SHP77 (cell line): ENCODE results near the gene STXBP6.

Experiments
- DNase-seq, 2 experiments: peaks; one replicate each; lab custom pipeline; 2025; lab: John Stamatoyannopoulos, UW

Gene STXBP6

GRCh38 chr14:25015761-25016160, 34.2 kb downstream of the STXBP6 start:
- DNase-seq: no peak

DNA sequence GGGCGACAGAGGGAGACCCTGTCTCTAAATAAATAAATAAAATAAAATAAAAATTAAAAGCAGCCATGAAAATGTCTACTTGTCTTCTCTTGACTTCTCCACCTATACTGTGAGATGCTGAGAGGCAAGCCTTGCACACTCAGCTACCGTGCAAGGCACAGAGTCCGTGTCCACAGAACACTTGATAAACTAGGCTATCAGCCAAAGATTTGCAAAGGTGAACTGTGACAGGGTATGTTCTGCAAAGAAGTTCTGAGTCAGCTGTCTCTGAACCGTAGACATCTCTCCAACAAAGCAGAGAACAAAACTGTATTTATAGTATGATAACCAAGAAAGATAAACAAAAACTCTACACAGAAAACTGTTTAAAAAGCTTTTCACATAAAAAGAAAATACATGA, 35.5 kb downstream of the STXBP6 start:
- DNase-seq: no peak

- DNase-seq: no peak
Measured at GRCh38 chr14:25011095-25011494, 38.9 kb downstream of the STXBP6 start.

DNA sequence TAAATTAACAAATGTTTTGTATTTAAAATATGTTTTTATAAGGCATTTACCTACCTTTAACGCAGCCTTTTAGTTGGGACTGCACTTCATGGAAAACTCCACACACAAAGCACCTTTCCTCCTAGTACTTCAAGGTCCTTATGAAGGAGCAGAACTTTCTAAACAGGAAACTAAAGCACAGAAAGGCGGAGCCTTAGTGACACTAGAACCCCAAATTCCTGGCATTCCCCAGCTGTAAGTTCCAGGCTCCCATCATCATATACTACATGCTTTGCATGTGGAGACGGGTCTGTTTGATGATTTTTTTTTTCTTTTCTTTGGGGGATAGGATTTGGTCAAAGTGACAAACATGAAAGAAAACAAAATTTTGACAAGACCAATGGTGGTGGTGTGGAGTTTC, 39.5 kb downstream of the STXBP6 start:
- no peak for DNase-seq

- no peak for DNase-seq
Measured at GRCh38 chr14:25009891-25010290, 40.1 kb downstream of the STXBP6 start.

DNA sequence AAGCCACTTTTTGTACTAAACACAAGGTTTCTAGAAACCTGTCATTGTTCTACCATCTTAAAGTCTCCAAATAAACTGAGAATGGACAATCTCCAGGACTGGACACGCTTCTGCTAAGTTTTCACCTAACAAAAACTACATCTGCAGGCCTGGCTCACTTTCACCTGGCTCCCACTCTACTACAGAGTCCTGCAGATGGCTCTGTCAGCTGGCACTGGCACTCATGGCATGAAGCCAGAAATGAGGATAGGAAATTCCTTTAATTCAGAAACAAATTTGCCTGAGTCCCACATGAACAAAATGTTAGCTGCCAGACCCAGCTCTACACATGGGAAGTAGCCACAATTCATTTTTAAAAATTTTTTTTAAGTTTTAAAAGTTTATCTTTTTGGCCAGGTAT, 42.1 kb downstream of the STXBP6 start:
- peak; percentile 7 to 49 for DNase-seq

DNA sequence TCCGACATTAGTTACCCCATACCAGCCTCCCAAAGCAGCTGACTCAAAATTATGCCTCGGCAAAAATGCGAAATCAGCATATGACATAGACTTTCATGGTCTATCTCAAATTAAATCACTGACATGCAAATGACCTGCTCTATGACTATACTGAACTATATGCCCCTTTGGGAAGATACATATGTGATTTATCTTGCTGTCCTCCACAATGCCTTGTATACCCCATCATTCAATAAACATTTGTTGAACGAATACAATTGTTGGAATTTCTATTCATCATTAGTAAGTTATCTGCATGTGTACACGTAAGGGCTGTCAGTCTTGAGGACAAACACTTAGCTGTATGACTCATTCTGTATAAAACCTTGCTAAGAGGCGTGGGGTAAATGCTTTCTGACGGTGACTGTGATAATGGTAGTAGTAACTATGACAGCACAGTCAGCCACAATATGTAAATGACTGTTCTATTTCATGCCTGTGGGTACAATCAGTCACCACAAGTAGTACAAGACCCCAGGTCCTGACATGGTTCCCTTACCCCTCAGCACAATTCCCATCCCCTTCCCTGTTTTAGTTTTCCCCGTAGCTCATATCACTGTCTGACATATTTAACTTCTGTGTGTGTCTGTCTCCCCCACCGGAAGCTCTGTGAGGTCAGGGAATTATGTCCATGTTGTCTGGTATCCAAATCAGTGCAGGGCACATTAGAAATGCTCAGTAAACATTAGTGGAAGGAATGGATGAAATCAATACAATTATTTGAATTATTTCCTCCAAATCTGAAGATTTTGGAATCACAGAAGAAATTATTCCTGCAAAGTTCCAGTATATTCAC, 42.8 kb downstream of the STXBP6 start:
- peak in 1 of 2 experiments; percentile 12 for DNase-seq

GRCh38 chr14:25006031-25006430, 43.9 kb downstream of the STXBP6 start:
- DNase-seq: no peak

DNA sequence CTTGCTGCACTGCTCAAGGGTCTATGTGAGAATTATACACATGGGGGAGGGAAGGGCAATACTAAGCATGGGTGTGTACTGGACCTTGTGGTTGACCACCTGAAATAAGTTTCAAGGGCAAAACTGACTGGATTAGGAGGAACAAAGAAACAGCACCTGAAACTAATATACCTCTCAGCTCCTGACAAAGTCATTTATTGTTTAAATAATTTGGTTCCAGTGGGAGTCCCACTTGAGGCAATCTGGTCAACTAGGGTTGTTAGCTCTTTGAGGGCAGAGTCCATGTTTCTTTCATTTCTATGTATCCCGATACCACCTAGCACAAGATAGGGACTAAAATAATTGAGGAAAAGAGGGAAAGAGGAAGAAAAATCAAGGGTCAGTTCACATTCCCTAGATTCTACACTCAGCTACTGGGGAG, 45.5 kb downstream of the STXBP6 start:
- no peak for DNase-seq

DNA sequence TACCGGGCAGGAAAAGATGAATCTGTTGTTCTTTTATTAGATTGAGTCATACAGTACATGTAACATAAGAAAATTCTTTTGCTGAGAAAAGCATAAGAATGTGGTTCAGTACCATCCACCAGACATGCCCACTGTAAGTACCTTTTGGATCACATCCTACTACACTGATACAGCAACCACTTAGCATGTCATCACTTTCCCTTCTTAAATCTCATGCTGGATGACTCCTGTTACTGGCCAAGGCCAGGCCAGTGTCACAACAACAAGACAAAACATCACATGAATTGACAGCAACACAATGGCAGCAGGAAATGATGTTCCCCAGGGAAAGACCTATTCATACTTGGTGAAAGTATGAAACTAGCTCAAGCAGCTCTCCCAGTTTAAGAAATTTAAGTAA, 46.4 kb downstream of the STXBP6 start:
- DNase-seq: no peak

DNA sequence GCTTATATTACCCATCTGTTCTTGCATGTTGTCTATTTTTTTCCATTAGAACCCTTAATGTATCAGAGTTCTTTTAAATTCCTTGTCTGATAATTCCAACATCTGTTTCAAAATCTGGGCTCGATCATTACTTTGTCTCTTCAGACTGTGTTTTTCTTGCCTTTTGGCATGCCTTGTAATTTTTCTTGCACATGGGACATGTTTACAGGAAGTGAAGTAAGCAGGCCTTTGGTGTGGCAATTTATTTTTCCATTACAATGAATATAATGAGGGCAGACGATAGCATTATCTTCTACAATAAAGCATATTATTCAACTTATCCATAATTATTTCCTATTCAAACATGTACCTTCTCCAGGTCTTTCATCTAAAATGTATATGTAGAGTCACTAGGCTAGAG, 48.3 kb downstream of the STXBP6 start:
- DNase-seq: no peak

DNA sequence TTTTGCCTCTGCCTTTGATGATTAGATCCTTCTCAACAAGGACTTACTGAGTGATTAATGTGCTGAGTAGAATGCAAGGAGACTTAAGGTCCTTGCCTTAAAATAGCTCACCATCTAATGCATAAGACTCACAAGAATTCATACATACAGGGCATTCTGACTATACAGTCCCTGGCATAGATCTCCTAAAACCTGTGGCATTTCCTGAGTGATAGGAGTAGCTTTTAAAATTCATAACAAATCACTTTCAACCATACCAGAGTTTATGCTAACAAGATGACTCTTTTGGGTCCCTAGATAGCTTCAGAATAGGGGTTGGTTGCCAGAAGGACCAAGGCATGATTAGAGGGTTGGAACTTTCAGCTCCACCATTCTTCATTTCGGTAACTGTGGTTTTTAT, 48.8 kb downstream of the STXBP6 start:
- DNase-seq: no peak

DNA sequence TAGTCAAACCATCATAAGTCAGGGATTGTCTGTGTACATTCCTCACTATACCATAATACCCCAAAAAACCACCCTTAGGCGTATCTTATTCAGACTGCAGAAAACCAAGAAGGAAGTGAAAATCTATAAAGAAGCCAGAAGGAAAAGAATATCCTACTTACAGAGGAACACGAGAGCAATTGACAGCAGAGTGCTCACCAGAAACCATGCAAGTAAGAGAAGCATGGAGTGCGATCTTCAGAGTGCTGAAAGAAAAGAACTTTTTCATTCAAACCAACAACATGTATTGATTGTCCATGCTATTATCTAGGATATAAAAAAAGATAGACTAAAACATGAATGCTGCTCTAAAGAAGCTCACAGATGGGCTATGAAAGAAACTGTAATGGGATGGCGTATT, 50.8 kb downstream of the STXBP6 start:
- DNase-seq: no peak

DNA sequence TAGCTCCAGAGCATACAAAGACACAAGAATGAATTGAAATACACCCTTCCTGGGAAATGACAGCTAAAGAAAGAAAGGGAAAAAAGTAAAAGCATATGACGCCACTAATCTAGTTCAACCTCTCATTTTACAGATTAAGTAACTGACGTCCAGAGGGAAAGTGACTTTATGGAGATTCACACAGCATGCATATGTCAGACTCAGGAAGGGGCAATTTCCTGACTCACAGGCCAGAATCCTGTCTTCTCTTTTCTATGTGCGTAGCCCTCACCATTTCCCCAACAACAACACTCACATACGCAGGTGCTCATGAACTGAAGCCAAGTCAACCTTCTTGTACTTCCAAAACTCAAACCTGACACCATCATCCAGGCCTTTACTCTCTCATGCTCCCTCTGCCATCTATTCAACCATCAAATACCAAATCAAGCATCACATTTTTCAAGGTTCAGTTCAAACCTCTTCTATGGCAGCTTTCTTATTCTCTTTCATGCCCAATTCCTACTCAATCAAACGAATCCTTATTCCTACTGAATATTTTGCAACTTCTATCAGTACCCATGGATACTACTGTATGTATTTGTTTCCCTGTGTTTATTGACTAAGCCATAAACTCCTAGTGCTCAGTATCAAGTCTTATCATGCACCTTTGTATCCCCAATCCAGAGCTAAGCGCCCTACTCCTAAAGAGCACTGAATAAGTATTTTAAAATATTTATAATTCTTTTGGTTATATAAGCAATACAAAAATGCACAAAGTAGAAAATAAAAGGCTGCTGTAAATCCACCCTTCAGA, 52.8 kb downstream of the STXBP6 start:
- no peak for DNase-seq

- no peak for DNase-seq
Measured at GRCh38 chr14:24995016-24995415, 54.9 kb downstream of the STXBP6 start.

DNA sequence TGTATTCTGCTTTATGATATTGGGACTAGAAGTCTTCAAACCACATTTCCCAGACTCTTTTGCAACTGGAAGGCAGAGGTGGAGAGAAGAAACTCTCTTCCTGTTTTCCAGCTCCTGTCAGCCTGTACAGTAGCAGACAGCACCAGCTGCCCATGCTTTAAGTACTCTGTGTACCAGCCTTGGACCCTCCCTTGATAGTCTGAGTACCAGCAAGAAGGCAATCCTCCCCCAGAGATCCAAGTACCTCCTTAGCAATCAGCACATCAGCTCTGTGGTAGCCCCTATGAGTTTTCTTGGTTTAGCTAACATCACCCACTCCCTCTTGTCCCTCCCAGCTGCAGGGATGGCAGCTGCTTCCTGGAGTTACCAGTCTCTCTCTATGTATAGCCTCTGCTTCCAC, 56.3 kb downstream of the STXBP6 start:
- no peak for DNase-seq

DNA sequence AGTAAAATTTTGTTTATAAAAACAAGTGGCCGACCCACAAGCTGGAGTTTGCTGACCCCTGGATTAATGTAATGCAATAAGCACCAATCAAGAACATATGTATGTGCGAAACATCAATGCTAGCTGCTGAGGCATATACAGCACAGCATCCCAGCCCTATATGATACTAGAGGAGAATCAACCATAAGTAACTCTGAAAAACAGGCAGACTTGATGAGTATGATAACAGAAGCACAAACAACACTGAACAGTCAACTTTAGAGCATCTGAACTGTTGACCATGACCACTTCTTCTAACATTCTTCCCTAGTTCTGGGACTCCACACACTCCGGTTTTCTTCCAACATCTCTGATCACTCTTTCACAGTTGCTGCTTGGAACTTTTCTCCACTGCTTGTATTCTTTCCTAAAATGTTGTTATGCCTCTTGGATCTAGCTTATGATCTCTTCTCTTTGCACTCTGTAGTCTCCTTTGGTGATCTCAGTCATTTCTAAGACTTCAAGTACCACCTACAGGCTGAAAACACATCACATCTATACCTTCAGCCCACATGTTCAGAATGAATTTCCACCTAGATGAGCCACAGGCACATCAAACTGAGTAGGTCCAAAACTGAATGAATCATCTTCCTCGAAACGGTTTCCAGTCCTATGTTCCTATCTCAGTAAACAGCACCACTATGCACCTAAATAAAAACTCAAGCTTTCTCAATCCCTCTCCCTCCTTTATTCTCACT, 57.2 kb downstream of the STXBP6 start:
- DNase-seq: no peak

GRCh38 chr14:24991821-24992220, 58.1 kb downstream of the STXBP6 start:
- no peak for DNase-seq

DNA sequence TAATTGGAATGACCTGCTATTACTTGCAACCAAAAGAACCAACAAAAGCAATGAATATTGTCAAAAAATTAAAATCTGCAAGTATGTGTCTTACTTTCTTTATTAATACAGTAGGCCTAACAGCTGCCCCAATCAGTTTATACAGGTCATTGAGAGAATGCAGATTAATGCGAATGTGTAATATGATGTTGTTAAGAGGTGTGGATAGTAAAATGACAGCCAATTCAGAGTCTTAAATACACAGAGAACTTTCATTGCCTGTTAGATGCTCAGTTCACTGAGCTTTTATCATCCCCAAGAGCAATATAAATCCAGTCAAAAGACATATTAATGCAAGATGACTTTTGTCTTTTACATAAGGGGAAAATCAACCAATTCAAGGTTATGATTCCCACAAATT, 58.7 kb downstream of the STXBP6 start:
- no peak for DNase-seq

- no peak for DNase-seq
Measured at GRCh38 chr14:24990773-24991172, 59.2 kb downstream of the STXBP6 start.

DNA sequence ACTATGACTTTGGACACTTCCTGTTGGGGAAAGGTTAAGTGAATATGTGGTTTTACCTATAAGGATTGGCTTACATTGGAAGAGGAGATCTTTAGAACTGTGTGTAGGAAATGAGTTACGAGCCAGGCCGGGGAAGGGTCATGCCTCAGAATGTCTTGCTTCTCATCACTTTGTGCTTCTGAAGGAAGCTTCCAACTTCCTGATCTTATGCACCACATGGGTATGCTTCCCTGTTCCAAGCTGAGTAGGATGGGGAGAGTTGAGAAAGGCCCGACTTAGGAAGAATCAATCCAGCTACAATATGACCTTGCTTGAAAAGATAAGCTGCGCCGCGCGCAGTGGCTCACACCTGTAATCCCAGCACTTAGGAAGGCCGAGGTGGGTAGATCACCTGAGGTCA, 59.9 kb downstream of the STXBP6 start:
- DNase-seq: no peak

DNA sequence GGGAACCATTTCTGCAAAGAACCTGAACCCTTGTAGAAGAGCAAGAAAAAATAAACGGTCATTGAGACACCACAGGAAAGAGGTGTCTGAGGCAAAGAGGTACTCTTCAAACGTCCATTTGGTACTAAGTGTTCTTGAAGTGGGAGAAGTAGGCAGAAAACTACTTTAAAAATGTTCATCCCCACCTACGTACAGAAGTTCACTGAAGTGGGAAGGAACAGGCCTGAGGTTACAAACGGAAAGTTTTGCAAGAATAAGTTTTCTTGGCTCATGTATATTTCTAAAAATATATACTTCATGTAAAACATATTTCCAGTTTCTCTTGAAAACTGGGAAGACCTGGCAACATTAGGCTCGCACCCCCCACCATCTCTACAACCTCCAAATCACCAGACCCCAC, 61.2 kb downstream of the STXBP6 start:
- DNase-seq: no peak
